H1 (cell line): ENCODE data around the gene TMC4. TPM values are rescaled to one million over a fixed set of nuclear protein-coding genes. Genes with fewer than 3 reads are reported as not detected.

Experiments used
- CTCF ChIA-PET: fragments of 300-600 bp; sonication (Branson Sonifier 250); formaldehyde crosslinking; loops from one replicate; lab custom pipeline; 2021; ENCODE audit not compliant: partially characterized antibody; lab: Charles Lee
- POLR2A ChIA-PET: fragments of 300-600 bp; sonication (Branson Sonifier 250); formaldehyde crosslinking; loops from one replicate; lab custom pipeline; 2021; ENCODE audit warnings: inconsistent platforms; ENCODE audit not compliant: partially characterized antibody; lab: Charles Lee
- DNase-seq, 2 experiments: peaks; one replicate each; pipeline versions ENCODE4 v3.0.0 to v3.0.0-alpha.2; 2010 to 2022; ENCODE audit warnings: low spot score in 2 of 2, low read depth in 1 of 2, mixed read lengths in 1 of 2
- FAIRE-seq: peaks from 2 replicates; lab custom pipeline; 2011; peaks lifted over from hg19 to GRCh38; lab: Jason Lieb, UNC
- H2AFZ ChIP-seq: 2 replicates; pipeline ENCODE4 v1.8.1; 2012; ENCODE audit warnings: low read length, inconsistent platforms
- H2AK5ac ChIP-seq: 2 replicates; pipeline ENCODE4 v1.6.1; 2013; ENCODE audit warnings: low read depth, low read length
- H2BK120ac ChIP-seq: replicated peaks from 2 replicates; pipeline ENCODE3; 2013; ENCODE audit warnings: low read depth, low read length, inconsistent platforms
- H2BK12ac ChIP-seq: 2 replicates; pipeline ENCODE4 v1.6.1; 2013; ENCODE audit warnings: low read depth, low read length
- H2BK15ac ChIP-seq: 2 replicates; pipeline ENCODE4 v1.6.1; 2013; ENCODE audit warnings: low read length
- H2BK20ac ChIP-seq: 2 replicates; pipeline ENCODE4 v1.6.1; 2013; ENCODE audit warnings: low read length
- H2BK5ac ChIP-seq: 2 replicates; pipeline ENCODE4 v1.6.1; 2013; ENCODE audit warnings: low read depth, low read length
- H3K14ac ChIP-seq: 2 replicates; pipeline ENCODE4 v1.6.1; 2013; ENCODE audit warnings: inconsistent platforms; ENCODE audit not compliant: insufficient read length
- H3K18ac ChIP-seq: 2 replicates; pipeline ENCODE4 v1.6.1; 2013; ENCODE audit warnings: low read length; ENCODE audit errors: extremely low read depth
- H3K23ac ChIP-seq: 2 replicates; pipeline ENCODE4 v1.6.1; 2013; ENCODE audit warnings: inconsistent platforms; ENCODE audit not compliant: insufficient read length
- H3K23me2 ChIP-seq: 2 replicates; pipeline ENCODE4 v1.6.1; 2013; ENCODE audit warnings: low read depth, low read length
- H3K27ac ChIP-seq: 2 replicates; pipeline ENCODE4 v1.6.1; 2011; ENCODE audit warnings: low read depth, low read length, inconsistent platforms
- H3K27me3 ChIP-seq, 4 experiments: replicated peaks in 1 of 4; 1 replicate in 1 of 4; 2 replicates in 3 of 4; pipeline versions ENCODE4 v1.6.1 to v1.8.1; 2011 to 2013; ENCODE audit warnings: low read length in 3 of 4, mild to moderate bottlenecking in 3 of 4, inconsistent platforms in 2 of 4, mixed read lengths in 2 of 4, moderate library complexity in 1 of 4; ENCODE audit not compliant: control insufficient read depth in 3 of 4, insufficient read depth in 3 of 4; ENCODE audit errors: extremely low read depth in 1 of 4
- H3K36me3 ChIP-seq, 4 experiments: 2 replicates each; pipeline versions ENCODE4 v1.6.1 to v1.8.1; 2011 to 2013; ENCODE audit warnings: mild to moderate bottlenecking in 4 of 4, low read length in 3 of 4, moderate library complexity in 2 of 4, control low read depth in 1 of 4, inconsistent platforms in 1 of 4; ENCODE audit not compliant: insufficient read depth in 4 of 4, control insufficient read depth in 2 of 4
- H3K4ac ChIP-seq: replicated peaks from 2 replicates; pipeline ENCODE3; 2013; ENCODE audit warnings: low read length, low read depth, mixed read lengths, inconsistent platforms; ENCODE audit not compliant: insufficient read length
- H3K4me1 ChIP-seq, 4 experiments: replicated peaks in 1 of 4; 1 replicate in 1 of 4; 2 replicates in 3 of 4; pipeline versions ENCODE4 v1.6.1 to v1.8.1; 2011 to 2013; ENCODE audit warnings: low read length in 3 of 4, inconsistent platforms in 2 of 4, mixed read lengths in 1 of 4; ENCODE audit not compliant: insufficient read depth in 4 of 4, control insufficient read depth in 3 of 4
- H3K4me2 ChIP-seq, 2 experiments: 2 replicates each; pipeline versions ENCODE4 v1.6.1 to v1.8.1; 2011 to 2013; ENCODE audit warnings: low read depth in 2 of 2, low read length in 2 of 2, control low read depth in 1 of 2, inconsistent platforms in 1 of 2, mild to moderate bottlenecking in 1 of 2; ENCODE audit not compliant: insufficient read depth in 1 of 2
- H3K4me3 ChIP-seq, 4 experiments: fragments of 200-600, 300-600 bp in 1 of 4; sonication (generic), shearing (Covaris generic), sonication (Bioruptor Twin) in 1 of 4; 2 replicates each; pipeline versions ENCODE4 v1.5.1 to v1.8.1; 2011 to 2016; ENCODE audit warnings: low read length in 4 of 4, low read depth in 3 of 4, control low read depth in 2 of 4, inconsistent platforms in 2 of 4, mild to moderate bottlenecking in 2 of 4, mixed read lengths in 1 of 4, moderate library complexity in 1 of 4; ENCODE audit not compliant: insufficient read depth in 2 of 4; ENCODE audit errors: extremely low read depth in 1 of 4
- H3K56ac ChIP-seq: replicated peaks from 2 replicates; pipeline ENCODE3; 2013; ENCODE audit warnings: low read depth, mild to moderate bottlenecking, mixed read lengths, low read length, inconsistent platforms; ENCODE audit not compliant: insufficient read length
- H3K79me1 ChIP-seq: 2 replicates; pipeline ENCODE4 v1.6.1; 2013; ENCODE audit warnings: low read depth, low read length, control low read depth
- H3K79me2 ChIP-seq, 2 experiments: 2 replicates each; pipeline versions ENCODE4 v1.6.1 to v1.8.1; 2012 to 2013; ENCODE audit warnings: low read length in 2 of 2, mild to moderate bottlenecking in 2 of 2, inconsistent platforms in 1 of 2; ENCODE audit not compliant: insufficient read depth in 2 of 2, control insufficient read depth in 1 of 2
- H3K9ac ChIP-seq, 4 experiments: replicated peaks in 1 of 4; 1 replicate in 1 of 4; 2 replicates in 3 of 4; pipeline versions ENCODE4 v1.6.1 to v1.8.1; 2011 to 2013; ENCODE audit warnings: low read depth in 3 of 4, low read length in 3 of 4, control low read depth in 2 of 4, mild to moderate bottlenecking in 2 of 4, moderate library complexity in 2 of 4, inconsistent platforms in 1 of 4; ENCODE audit errors: extremely low read depth in 1 of 4
- H3K9me3 ChIP-seq, 2 experiments: 2 replicates each; pipeline versions ENCODE4 v1.6.1 to v1.8.1; 2012 to 2013; ENCODE audit warnings: mild to moderate bottlenecking in 2 of 2, moderate library complexity in 2 of 2, control low read depth in 1 of 2, inconsistent platforms in 1 of 2, low read depth in 1 of 2, low read length in 1 of 2, mixed read lengths in 1 of 2; ENCODE audit not compliant: insufficient read depth in 2 of 2
- H4K20me1 ChIP-seq, 2 experiments: replicated peaks in 1 of 2; 2 replicates each; pipeline versions ENCODE3 to v1.8.1; 2011 to 2013; ENCODE audit warnings: inconsistent platforms in 2 of 2, low read length in 2 of 2, mild to moderate bottlenecking in 1 of 2; ENCODE audit not compliant: insufficient read depth in 2 of 2, control insufficient read depth in 1 of 2
- H4K5ac ChIP-seq: 2 replicates; pipeline ENCODE4 v1.6.1; 2013; ENCODE audit warnings: low read length, low read depth, mixed read lengths, inconsistent platforms; ENCODE audit not compliant: insufficient read length
- H4K8ac ChIP-seq: 2 replicates; pipeline ENCODE4 v1.8.0; 2013; ENCODE audit warnings: mild to moderate bottlenecking, moderate library complexity, low read length, inconsistent platforms; ENCODE audit not compliant: insufficient read depth; ENCODE audit errors: extremely low read depth
- H4K91ac ChIP-seq: replicated peaks from 2 replicates; pipeline ENCODE3; 2013; ENCODE audit warnings: low read length, mixed read lengths, inconsistent platforms; ENCODE audit not compliant: insufficient read length
- WGBS, 2 experiments: shearing (Covaris generic) in 1 of 2; methylation state at CpG; one replicate each; pipeline versions ENCODE4 v1.1.6 to v1.1.7; 2013 to 2015; ENCODE audit warnings: low lambda C conversion rate in 2 of 2, mixed read lengths in 2 of 2, inconsistent platforms in 1 of 2, low coverage in 1 of 2, missing lambda C conversion rate in 1 of 2; ENCODE audit not compliant: insufficient replicate concordance in 2 of 2, insufficient coverage in 1 of 2, insufficient read length in 1 of 2; ENCODE audit errors: extremely low coverage in 1 of 2, missing lambda C conversion rate in 1 of 2; 5-methylcytosine and 5-hydroxymethylcytosine counted together
- polyA plus RNA-seq, 7 experiments: library from polyadenylated mRNA; depleted of rRNA in 3 of 7; stranded (reverse) in 5 of 7; unstranded in 2 of 7; fragments of >200 nt in 5 of 7; fragments of 200-250 nt in 2 of 7; gene quantifications; 1 replicate in 5 of 7; 2 replicates in 1 of 7; 4 replicates in 1 of 7; pipeline versions ENCODE4 v1.2.1 to v1.2.3, GENCODE V29; 2011 to 2013; ENCODE audit warnings: missing spikeins in 2 of 7, mixed read lengths in 2 of 7
- total RNA-seq: library from RNA; stranded (reverse); fragmentation: NEBNext Ultra II Directional; extraction: Animal tissue kit (Norgen Biotek cat#: 25700); gene quantifications from 2 replicates; pipeline ENCODE4 v1.2.1, GENCODE V29; 2021

Gene TMC4
- total and polyA plus RNA-seq, 2 of the 8 experiments (the other 6 are each of a cell fraction or from before 2014, with no cell fraction given): 5.5 to 6.3 TPM

GRCh38 chr19:54186351-54186750 is 13.4 kb upstream of the TMC4 start:
- Histone ChIP-seq H3K27ac (no peak overlapping the region), H2BK12ac (no peak overlapping the region), H3K9me3 (no peaks in the 10 kb centered on the region), H3K56ac (no peak overlapping the region), H2AK5ac (no peak overlapping the region), H2BK5ac (no peak overlapping the region), H2BK20ac (no peak overlapping the region), H3K18ac (no peak overlapping the region), H3K4me2 (no peak overlapping the region), H3K79me2 (peaks cover 3 to 24% of the 10 kb centered on the region in 2 experiments; a peak in 3 of 4 replicates), H3K23ac (no peak overlapping the region), H3K4me3 (no peak overlapping the region), H4K8ac (no peak overlapping the region), H3K36me3 (peaks cover 0 to 14% (median 7%) of the 10 kb centered on the region in 4 experiments; a peak in 5 of 8 replicates), H3K27me3 (no peaks in the 10 kb centered on the region), H2AFZ (no peak overlapping the region), H2BK120ac (no peak overlapping the region), H3K14ac (no peak overlapping the region), H3K9ac (0 out of 7 replicates have a peak overlapping the region, but pooled peaks of 1 of the 4 experiments have one; percentile 17), H3K79me1 (peaks cover 8% of the 10 kb centered on the region; the same call in 1 of the 2 replicates), H3K4me1 (peaks cover 0 to 5% (median 2%) of the 10 kb centered on the region in 4 experiments; a peak in 4 of 7 replicates), H2BK15ac (no peak overlapping the region), H4K91ac (no peak overlapping the region), H3K23me2 (peaks cover 6% of the 10 kb centered on the region), H3K4ac (no peak overlapping the region), H4K20me1 (peaks cover 0 to 12% of the 10 kb centered on the region in 2 experiments), H4K5ac (no peak overlapping the region)
- POLR2A ChIA-PET: interaction anchor here (2.1 to 28.7 kb wide), 4 partner anchors 12 to 28 kb away, joined by 7 to 909 read pairs (median 33); partner anchors contain the start of genes RPS9 and TMC4
- WGBS, 2 experiments: 94% methylated on average over 8 of the region's 8 CpGs; no CpG with 5 or more reads in 1 of the 2 experiments
- DNase-seq (no peak), FAIRE-seq (no peak)
- CTCF ChIA-PET: interaction anchor here (0.8 to 1.5 kb wide), 4 partner anchors 9 to 31 kb away, joined by 3 to 7 read pairs (median 4); partner anchors contain the start of gene TMC4
